ENCODE data around the gene SLC9C2. TPM values are rescaled to one million over a fixed set of nuclear protein-coding genes. Genes with fewer than 3 reads are reported as not detected.

Gene SLC9C2
- polyA plus RNA-seq, 1 of the 3 experiments (the other 2 are of a cell fraction): not detected

GRCh38 chr1:173646656-173647055 is 43.8 kb upstream of the SLC9C2 start:
- Histone ChIP-seq H3K79me2 (ENCODE audit: insufficient read depth) (no peaks in the 10 kb centered on the region), H2AFZ (ENCODE audit: low read depth) (no peak overlapping the region), H3K4me1 (ENCODE audit: control insufficient read depth in 1 of 2, insufficient read depth in 2 of 2, low read depth in 1 of 2, low read length in 1 of 2) (no peaks in the 10 kb centered on the region), H3F3A (replicated peaks; ENCODE audit: insufficient read depth) (no peaks in the 10 kb centered on the region), H3K4me2 (no peak overlapping the region), H3K27me3 (ENCODE audit: insufficient read depth) (no peaks in the 10 kb centered on the region), H3K36me3 (replicated peaks in 1 of 2; ENCODE audit: control insufficient read depth in 1 of 2, insufficient read depth in 2 of 2, low read length in 1 of 2) (peaks cover 0 to 4% of the 10 kb centered on the region in 2 experiments), H4K20me1 (ENCODE audit: insufficient read depth) (no peaks in the 10 kb centered on the region), H3K9me3 (no peaks in the 10 kb centered on the region), H3K4me3 (ENCODE audit: low read depth in 2 of 2, low read length in 1 of 2) (no peak overlapping the region), H3K9ac (no peak overlapping the region), H3K27ac (ENCODE audit: low read depth in 2 of 2, low read length in 1 of 2) (no peak overlapping the region), H3K9me2 (no peaks in the 10 kb centered on the region)
- WGBS (ENCODE audit: low lambda C conversion rate): 39% methylated on average over 3 of the region's 3 CpGs
- DNase-seq: no peak
- ChIA-PET POLR2A (no interaction called here), CTCF (interaction anchor here (0.9 to 1.1 kb wide), 2 partner anchors 10 to 22 kb away, joined by 3 read pairs; no protein-coding TSS in a partner anchor)
- TF ChIP-seq ZBTB33 (IDR thresholded peaks at IDR 0.05; ENCODE audit: borderline replicate concordance, low read depth) (no peak), TAF1 (IDR thresholded peaks at IDR 0.05; ENCODE audit: borderline replicate concordance, low read depth, low read length) (no peak), YY1 (IDR thresholded peaks at IDR 0.05; ENCODE audit: low read depth) (no peak), GATA2 (CRISPR knock-in tag; IDR thresholded peaks at IDR 0.05) (no peak), RFX5 (IDR thresholded peaks at IDR 0.05; ENCODE audit: low read length) (no peak), IRF3 (IDR thresholded peaks at IDR 0.05; ENCODE audit: low read depth, low read length) (no peak), NRF1 (IDR thresholded peaks at IDR 0.05; ENCODE audit: low read depth, low read length) (no peak), MEF2A (IDR thresholded peaks at IDR 0.05; ENCODE audit: borderline replicate concordance, low read depth) (no peak), SMC3 (IDR thresholded peaks at IDR 0.05; ENCODE audit: low read depth, low read length) (no peak), ELF1 (IDR thresholded peaks at IDR 0.05) (no peak), RCOR1 (IDR thresholded peaks at IDR 0.05; ENCODE audit: low read length) (no peak), FOXM1 (IDR thresholded peaks at IDR 0.05; ENCODE audit: low read depth) (no peak), REST (IDR thresholded peaks at IDR 0.05; ENCODE audit: low read depth, low read length) (no peak), EZH2phosphoT487 (IDR thresholded peaks at IDR 0.05; ENCODE audit: borderline replicate concordance, low read depth) (no peak), TEAD4 (IDR thresholded peaks at IDR 0.05; ENCODE audit: borderline replicate concordance, insufficient read depth) (no peak), USF1 (IDR thresholded peaks at IDR 0.05; ENCODE audit: borderline replicate concordance, low read depth) (no peak), CTCF (IDR thresholded peaks at IDR 0.05) (no peak), MAX (IDR thresholded peaks at IDR 0.05; ENCODE audit: low read depth) (no peak), RAD21 (IDR thresholded peaks at IDR 0.05; ENCODE audit: low read length) (no peak), RXRA (IDR thresholded peaks at IDR 0.05; ENCODE audit: borderline replicate concordance, low read depth) (no peak)

All from SK-N-SH (cell line).